Parathyroid adenoma (tissue), 2 donors: ENCODE data around the gene SIRT3.

ENCODE experiments used
- H2AFZ ChIP-seq: fragments of 300-600 bp; sonication (generic); one replicate; pipeline ENCODE4 v1.7.0; 2017; ENCODE audit warnings: antibody characterized with exemption, mild to moderate bottlenecking
- H3K27ac ChIP-seq: fragments of 300-600 bp; sonication (generic); one replicate; pipeline ENCODE4 v1.7.0; 2017
- H3K27me3 ChIP-seq: fragments of 300-600 bp; sonication (generic); one replicate; pipeline ENCODE4 v1.7.0; 2017; ENCODE audit warnings: low read length; ENCODE audit not compliant: control insufficient read depth, insufficient read depth
- H3K36me3 ChIP-seq: fragments of 300-600 bp; sonication (generic); one replicate; pipeline ENCODE4 v1.7.0; 2017; ENCODE audit warnings: low read length; ENCODE audit not compliant: control insufficient read depth, insufficient read depth
- H3K4me1 ChIP-seq: fragments of 300-600 bp; sonication (generic); one replicate; pipeline ENCODE4 v1.7.0; 2017; ENCODE audit warnings: control low read depth
- H3K4me2 ChIP-seq: fragments of 300-600 bp; sonication (generic); one replicate; pipeline ENCODE4 v1.7.0; 2017; ENCODE audit warnings: low read length
- H3K4me3 ChIP-seq: fragments of 300-600 bp; sonication (generic); one replicate; pipeline ENCODE4 v1.7.0; 2017; ENCODE audit warnings: low read depth, low read length
- H3K79me2 ChIP-seq: fragments of 300-600 bp; sonication (generic); one replicate; pipeline ENCODE4 v1.7.0; 2017; ENCODE audit warnings: control low read depth
- H3K9ac ChIP-seq: fragments of 300-600 bp; sonication (generic); one replicate; pipeline ENCODE4 v1.7.0; 2017; ENCODE audit warnings: mild to moderate bottlenecking
- H3K9me3 ChIP-seq: fragments of 300-600 bp; sonication (generic); one replicate; pipeline ENCODE4 v1.7.0; 2017; ENCODE audit warnings: low read length; ENCODE audit not compliant: control insufficient read depth
- CTCF ChIP-seq: fragments of 300-600 bp; sonication (generic); IDR thresholded peaks from one replicate; pipeline ENCODE4 v1.7.0; 2017; ENCODE audit warnings: antibody characterized with exemption, mild to moderate bottlenecking
- donor health status: primary hyperparathyroidism.

SIRT3 gene

GRCh38 chr11:217704-218103, 18.4 kb downstream of the SIRT3 start:
- no peaks in the 10 kb centered on the region for H3K79me2 ChIP-seq
- TF ChIP-seq CTCF: no peak
- H3K9me3 ChIP-seq: no peaks in the 10 kb centered on the region
- H3K4me2 ChIP-seq: no peak overlapping the region
- H2AFZ ChIP-seq: no peak overlapping the region
- no peak overlapping the region for H3K9ac ChIP-seq
- no peaks in the 10 kb centered on the region for H3K4me1 ChIP-seq
- H3K36me3 ChIP-seq: no peaks in the 10 kb centered on the region
- H3K27ac ChIP-seq: no peak overlapping the region
- H3K4me3 ChIP-seq: no peak overlapping the region
- no peaks in the 10 kb centered on the region for H3K27me3 ChIP-seq

- Histone ChIP-seq H3K27ac (no peak overlapping the region), H3K4me1 (no peaks in the 10 kb centered on the region), H3K4me2 (no peak overlapping the region), H3K79me2 (no peaks in the 10 kb centered on the region), H3K9ac (no peak overlapping the region), H3K27me3 (no peaks in the 10 kb centered on the region), H2AFZ (no peak overlapping the region), H3K4me3 (no peak overlapping the region), H3K9me3 (no peaks in the 10 kb centered on the region), H3K36me3 (no peaks in the 10 kb centered on the region)
- TF ChIP-seq CTCF: no peak
These were observed 19.8 kb downstream of the SIRT3 start for GRCh38 chr11:216081-216974.

GRCh38 chr11:215581-216037, 20.5 kb downstream of the SIRT3 start:
- Histone ChIP-seq H3K36me3 (no peaks in the 10 kb centered on the region), H3K9ac (no peak overlapping the region), H3K79me2 (no peaks in the 10 kb centered on the region), H3K27ac (no peak overlapping the region), H3K4me3 (no peak overlapping the region), H3K4me1 (no peaks in the 10 kb centered on the region), H2AFZ (no peak overlapping the region), H3K4me2 (no peak overlapping the region), H3K9me3 (no peaks in the 10 kb centered on the region), H3K27me3 (no peaks in the 10 kb centered on the region)
- TF ChIP-seq CTCF: no peak

- Histone ChIP-seq H3K4me1 (peaks cover 4% of the 10 kb centered on the region), H3K9ac (no peak overlapping the region), H3K27ac (no peak overlapping the region), H3K27me3 (no peaks in the 10 kb centered on the region), H3K79me2 (no peaks in the 10 kb centered on the region), H3K9me3 (no peaks in the 10 kb centered on the region), H3K4me3 (no peak overlapping the region), H3K36me3 (no peaks in the 10 kb centered on the region), H3K4me2 (no peak overlapping the region), H2AFZ (no peak overlapping the region)
- no peak for TF ChIP-seq CTCF
These were observed 22.1 kb downstream of the SIRT3 start for GRCh38 chr11:214083-214482.

GRCh38 chr11:213111-213510, 23.0 kb downstream of the SIRT3 start:
- Histone ChIP-seq H3K4me1 (peaks cover 4% of the 10 kb centered on the region), H3K4me3 (no peak overlapping the region), H3K36me3 (no peaks in the 10 kb centered on the region), H2AFZ (no peak overlapping the region), H3K9ac (no peak overlapping the region), H3K79me2 (no peaks in the 10 kb centered on the region), H3K27ac (no peak overlapping the region), H3K4me2 (no peak overlapping the region), H3K27me3 (no peaks in the 10 kb centered on the region), H3K9me3 (no peaks in the 10 kb centered on the region)
- TF ChIP-seq CTCF: no peak
